Activated CD4-positive, alpha-beta memory T cell treated with anti-CD3 and anti-CD28 coated beads for 36 hours (primary cell): ENCODE results near the gene RPP40. TPM values are rescaled to one million over a fixed set of nuclear protein-coding genes. Genes with fewer than 3 reads are reported as not detected.
"Not testable (repeated sequence)": the region's sequence is repeated elsewhere in the genome, so short reads cannot be mapped to it uniquely, and the experiment has no call there.

Experiments
- CTCF ChIA-PET: fragments of 350-600 bp; sonication (Branson Sonifier 250); formaldehyde crosslinking; loops from one replicate; lab custom pipeline; 2021; ENCODE audit warnings: antibody characterized with exemption, inconsistent platforms; lab: Charles Lee
- POLR2A ChIA-PET: fragments of 350-600 bp; sonication (Branson Sonifier 250); formaldehyde crosslinking; loops from one replicate; lab custom pipeline; 2021; ENCODE audit warnings: antibody characterized with exemption; lab: Charles Lee
- DNase-seq: peaks from one replicate; pipeline ENCODE4 v3.0.0-alpha.2; 2020
- H3K27ac Mint-ChIP-seq: one replicate; pipeline ENCODE4 v1.8.0; 2021; ENCODE audit warnings: mixed read lengths
- H3K27me3 Mint-ChIP-seq: one replicate; pipeline ENCODE4 v1.8.0; 2021; ENCODE audit warnings: mixed read lengths
- H3K36me3 Mint-ChIP-seq: one replicate; pipeline ENCODE4 v1.8.0; 2021; ENCODE audit warnings: mixed read lengths
- H3K4me1 Mint-ChIP-seq: one replicate; pipeline ENCODE4 v1.8.0; 2021; ENCODE audit warnings: low read depth, mixed read lengths
- H3K4me3 Mint-ChIP-seq: one replicate; pipeline ENCODE4 v1.8.0; 2021; ENCODE audit warnings: mild to moderate bottlenecking, mixed read lengths
- H3K9me3 Mint-ChIP-seq: one replicate; pipeline ENCODE4 v1.8.0; 2021; ENCODE audit warnings: mixed read lengths
- intact Hi-C: fragments of 100-400 bp; cut with micrococcal nuclease; formaldehyde crosslinking; loops from one replicate; pipeline ENCODE4 v1.15.1; 2023
- total RNA-seq, 2 experiments: library from RNA; stranded (reverse); gene quantifications; one replicate each; pipeline ENCODE4 v1.2.3, GENCODE V29; 2021

Gene RPP40
- total RNA-seq, 2 experiments from 2014 or later, result 6.0 to 6.4 TPM

GRCh38 chr6:5011346-5011745 lies 7.5 kb upstream of the RPP40 start:
- Mint-ChIP-seq H3K4me3 (no peak overlapping the region), H3K27ac (no peak overlapping the region), H3K9me3 (peaks cover 6% of the 10 kb centered on the region), H3K4me1 (no peaks in the 10 kb centered on the region), H3K27me3 (peaks cover 2% of the 10 kb centered on the region), H3K36me3 (peaks cover 2% of the 10 kb centered on the region)
- intact Hi-C loops, result no loop called here
- no peak for DNase-seq
- ChIA-PET POLR2A (no interaction called here), CTCF (no interaction called here)

GRCh38 chr6:5007531-5007930 lies 3.7 kb upstream of the RPP40 start:
- Mint-ChIP-seq H3K27ac (no peak overlapping the region), H3K4me1 (peaks cover 7% of the 10 kb centered on the region), H3K4me3 (no peak overlapping the region), H3K27me3 (no peaks in the 10 kb centered on the region), H3K9me3 (no peaks in the 10 kb centered on the region), H3K36me3 (no peaks in the 10 kb centered on the region)
- DNase-seq, result no peak
- ChIA-PET POLR2A (no interaction called here), CTCF (no interaction called here)
- intact Hi-C loops, result no loop called here

DNA sequence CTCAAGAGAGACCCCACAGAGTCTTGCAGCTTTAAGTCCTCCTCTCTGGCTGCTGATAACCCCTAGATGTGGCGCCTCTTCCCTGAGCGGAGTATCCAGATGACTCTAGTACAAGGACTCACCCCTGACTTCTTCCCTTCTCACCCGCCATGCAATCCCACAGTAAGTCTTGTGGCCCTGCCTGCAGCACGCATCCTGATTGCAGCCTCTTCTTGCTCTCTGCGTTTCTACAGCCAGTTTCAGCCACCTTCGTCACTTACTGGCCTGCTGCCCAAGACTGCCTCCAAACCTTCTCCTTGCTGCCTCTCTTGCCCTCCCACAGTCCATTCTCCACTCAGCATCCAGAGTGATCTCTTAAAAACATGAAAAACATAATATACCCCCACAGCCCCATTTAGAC lies 2.4 kb upstream of the RPP40 start:
- CTCF ChIA-PET, result interaction anchor here (0.6 kb wide), 2 partner anchors 40 to 424 kb away, joined by 3 read pairs; no protein-coding TSS in a partner anchor
- intact Hi-C loops, result no loop called here
- POLR2A ChIA-PET, result no interaction called here

DNA sequence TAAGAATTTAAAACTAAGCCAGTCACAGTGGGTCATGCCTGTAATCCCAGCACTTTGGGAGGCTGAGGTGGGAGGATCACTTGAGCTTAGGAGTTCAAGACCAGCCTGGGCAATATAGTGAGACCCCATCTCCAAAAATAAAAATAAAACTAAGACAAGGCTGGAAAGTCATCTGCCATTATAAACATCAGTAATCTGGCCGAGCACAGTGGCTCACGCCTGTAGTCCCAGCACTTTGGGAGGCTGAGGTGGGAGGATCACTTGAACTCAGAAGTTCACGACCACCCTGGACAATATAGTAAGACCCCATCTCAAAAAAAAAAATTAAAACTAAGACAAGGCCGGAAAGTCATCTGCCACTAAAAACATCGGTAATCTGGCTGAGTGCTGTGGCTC lies 1.2 kb upstream of the RPP40 start:
- H3K27ac Mint-ChIP-seq, H3K27me3 Mint-ChIP-seq, H3K9me3 Mint-ChIP-seq, H3K4me1 Mint-ChIP-seq, DNase-seq, POLR2A ChIA-PET, intact Hi-C loops: not testable (repeated sequence)
- H3K36me3 Mint-ChIP-seq, result peaks cover 10% of the 10 kb centered on the region
- CTCF ChIA-PET, result interaction anchor here (1.4 kb wide), 1 partner anchor 15 kb away, joined by 3 read pairs; no protein-coding TSS in a partner anchor
- peak overlapping the region; percentile 16 for H3K4me3 Mint-ChIP-seq

More for the DNA sequence above, 2.4 kb upstream of the RPP40 start:
- H3K27me3 Mint-ChIP-seq, result no peaks in the 10 kb centered on the region
- H3K27ac Mint-ChIP-seq, result no peak overlapping the region
- peaks cover 6% of the 10 kb centered on the region for H3K36me3 Mint-ChIP-seq
- no peak overlapping the region for H3K4me3 Mint-ChIP-seq
- H3K4me1 Mint-ChIP-seq, result peaks cover 9% of the 10 kb centered on the region
- H3K9me3 Mint-ChIP-seq, result no peaks in the 10 kb centered on the region
- DNase-seq, result no peak

- Mint-ChIP-seq H3K36me3 (peaks cover 12% of the 10 kb centered on the region), H3K27ac (peak overlapping the region; percentile 95), H3K9me3 (no peaks in the 10 kb centered on the region), H3K4me1 (peaks cover 9% of the 10 kb centered on the region), H3K4me3 (peak overlapping the region; percentile 86), H3K27me3 (no peaks in the 10 kb centered on the region)
- no peak for DNase-seq
- POLR2A ChIA-PET, result interaction anchor here (1.2 kb wide), 1 partner anchor 256 kb away, joined by 4 read pairs; the partner anchor contains the start of gene LYRM4
- intact Hi-C loops, result loop anchor here (1.0 to 5.0 kb wide), 3 partner anchors 62 to 367 kb away; no protein-coding TSS in a partner anchor
- CTCF ChIA-PET, result interaction anchor here (1.0 to 2.0 kb wide), 3 partner anchors 14 to 62 kb away, joined by 3 to 14 read pairs (median 3); no protein-coding TSS in a partner anchor
Observed at GRCh38 chr6:5004373-5005037, 668 bp upstream of the RPP40 start.

DNA sequence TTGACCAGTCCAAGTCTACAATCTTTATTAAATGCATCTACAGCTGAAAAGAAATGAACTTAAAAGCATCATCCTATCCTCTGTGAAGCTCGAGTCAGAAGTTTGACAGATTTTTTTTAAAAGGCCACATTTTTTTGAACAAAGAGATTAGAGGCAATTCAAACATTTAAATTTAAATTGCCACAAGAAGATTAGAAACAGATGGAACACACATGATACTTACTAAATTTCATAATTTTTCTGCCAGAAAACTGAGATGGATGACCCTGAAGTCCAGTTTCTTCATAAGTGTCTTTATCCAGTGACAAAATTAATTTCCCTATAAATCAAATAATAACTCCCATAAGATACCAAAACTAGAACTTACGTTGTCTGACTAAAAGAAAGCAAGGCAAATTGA lies 4.3 kb downstream of the RPP40 start:
- DNase-seq, result no peak
- peaks cover 41% of the 10 kb centered on the region for H3K36me3 Mint-ChIP-seq
- H3K4me3 Mint-ChIP-seq, result no peak overlapping the region
- no peaks in the 10 kb centered on the region for H3K9me3 Mint-ChIP-seq
- intact Hi-C loops, result no loop called here
- H3K27ac Mint-ChIP-seq, result no peak overlapping the region
- CTCF ChIA-PET, result no interaction called here
- H3K4me1 Mint-ChIP-seq, result peaks cover 7% of the 10 kb centered on the region
- POLR2A ChIA-PET, result no interaction called here
- H3K27me3 Mint-ChIP-seq, result no peaks in the 10 kb centered on the region

- Mint-ChIP-seq H3K27me3 (no peaks in the 10 kb centered on the region), H3K9me3 (no peaks in the 10 kb centered on the region), H3K27ac (no peak overlapping the region), H3K4me3 (no peak overlapping the region), H3K36me3 (peaks cover 47% of the 10 kb centered on the region), H3K4me1 (peaks cover 4% of the 10 kb centered on the region)
- POLR2A ChIA-PET, result no interaction called here
- intact Hi-C loops, result no loop called here
- no peak for DNase-seq
- CTCF ChIA-PET, result no interaction called here
Observed at GRCh38 chr6:4997862-4998261, 6.0 kb downstream of the RPP40 start.

- no peak for DNase-seq
- Mint-ChIP-seq H3K4me1 (no peaks in the 10 kb centered on the region), H3K36me3 (peaks cover 52% of the 10 kb centered on the region), H3K9me3 (no peaks in the 10 kb centered on the region), H3K27me3 (no peaks in the 10 kb centered on the region), H3K27ac (no peak overlapping the region), H3K4me3 (no peak overlapping the region)
- ChIA-PET CTCF (no interaction called here), POLR2A (no interaction called here)
- intact Hi-C loops, result no loop called here
Observed at GRCh38 chr6:4994741-4995140, 9.1 kb downstream of the RPP40 start.

DNA sequence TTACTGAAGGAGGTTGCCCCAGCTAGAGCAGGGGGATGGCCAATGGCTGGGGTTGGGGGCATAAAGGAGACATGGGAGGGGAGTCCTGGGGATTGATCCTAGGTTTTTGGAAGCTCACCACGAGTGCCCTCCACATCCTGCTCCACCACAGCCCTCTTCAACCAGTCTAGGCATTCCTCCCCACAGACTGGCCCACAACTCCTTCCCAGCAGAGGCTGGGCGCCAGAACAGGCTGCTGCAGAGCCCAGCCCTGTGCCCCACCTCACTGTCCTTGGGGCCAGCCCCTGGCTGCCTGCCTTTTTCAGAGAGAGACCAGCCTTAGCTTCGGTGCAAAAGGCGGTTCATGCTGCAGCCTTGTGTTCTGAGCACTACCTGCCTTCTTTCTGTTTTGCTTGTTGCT lies 16.4 kb downstream of the RPP40 start:
- no peak overlapping the region for H3K4me3 Mint-ChIP-seq
- no peaks in the 10 kb centered on the region for H3K9me3 Mint-ChIP-seq
- ChIA-PET CTCF (no interaction called here), POLR2A (no interaction called here)
- no peak for DNase-seq
- peaks cover 2% of the 10 kb centered on the region for H3K27me3 Mint-ChIP-seq
- peaks cover 14% of the 10 kb centered on the region for H3K36me3 Mint-ChIP-seq
- H3K27ac Mint-ChIP-seq, result no peak overlapping the region
- H3K4me1 Mint-ChIP-seq, result no peaks in the 10 kb centered on the region
- intact Hi-C loops, result no loop called here

DNA sequence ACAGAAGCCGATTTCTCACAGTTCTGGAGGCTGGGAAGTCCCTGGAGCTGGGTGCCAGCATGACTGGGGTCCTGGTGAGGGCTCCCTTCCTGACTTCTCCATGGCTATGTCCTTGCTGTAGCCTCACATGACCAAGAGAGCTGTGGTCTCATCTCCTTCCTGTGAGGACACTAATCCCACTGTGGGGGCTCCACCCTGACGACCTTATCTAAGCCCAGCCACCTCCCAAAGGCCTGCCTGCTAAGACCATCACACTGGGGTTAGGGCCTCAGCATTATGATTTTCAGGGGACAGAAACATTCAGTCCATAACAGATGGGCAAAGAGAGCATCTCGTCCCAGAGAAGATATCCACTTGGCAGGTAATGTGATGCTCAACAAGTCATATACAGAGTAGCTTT lies 16.8 kb downstream of the RPP40 start:
- H3K4me1 Mint-ChIP-seq, result no peaks in the 10 kb centered on the region
- intact Hi-C loops, result no loop called here
- ChIA-PET CTCF (no interaction called here), POLR2A (no interaction called here)
- no peak overlapping the region for H3K27ac Mint-ChIP-seq
- H3K9me3 Mint-ChIP-seq, result no peaks in the 10 kb centered on the region
- DNase-seq, result no peak
- H3K27me3 Mint-ChIP-seq, result peaks cover 2% of the 10 kb centered on the region
- peaks cover 12% of the 10 kb centered on the region for H3K36me3 Mint-ChIP-seq
- no peak overlapping the region for H3K4me3 Mint-ChIP-seq

- Mint-ChIP-seq H3K27ac (no peak overlapping the region), H3K36me3 (peaks cover 5% of the 10 kb centered on the region), H3K27me3 (peaks cover 2% of the 10 kb centered on the region), H3K4me1 (no peaks in the 10 kb centered on the region), H3K4me3 (no peak overlapping the region), H3K9me3 (peaks cover 22% of the 10 kb centered on the region)
- CTCF ChIA-PET, result no interaction called here
- intact Hi-C loops, result no loop called here
- POLR2A ChIA-PET, result no interaction called here
- DNase-seq, result no peak
Observed at GRCh38 chr6:4983322-4983721, 20.5 kb downstream of the RPP40 start.

DNA sequence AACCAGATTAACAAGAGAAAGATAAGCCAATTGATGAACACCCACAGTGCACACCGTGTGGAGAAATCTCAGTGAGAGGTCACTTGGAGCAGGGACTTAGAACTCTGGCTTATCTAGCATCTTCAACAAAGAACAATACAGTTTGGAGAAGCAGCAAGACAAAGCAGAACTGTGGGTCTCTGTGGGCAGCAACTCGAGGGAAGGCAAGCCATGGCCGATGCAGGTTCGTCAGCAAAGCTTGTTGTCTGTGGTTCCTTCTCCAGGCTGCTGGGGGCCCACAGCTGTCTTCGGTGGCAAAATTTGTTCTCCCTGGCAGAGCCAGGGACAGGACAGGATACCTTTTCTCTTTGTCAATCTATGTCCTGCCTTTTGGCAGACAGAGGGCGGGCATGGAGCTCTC lies 22.1 kb downstream of the RPP40 start:
- Mint-ChIP-seq H3K9me3 (peaks cover 26% of the 10 kb centered on the region), H3K4me3 (no peak overlapping the region), H3K4me1 (no peaks in the 10 kb centered on the region), H3K27me3 (peaks cover 5% of the 10 kb centered on the region), H3K27ac (no peak overlapping the region), H3K36me3 (peaks cover 5% of the 10 kb centered on the region)
- ChIA-PET CTCF (no interaction called here), POLR2A (no interaction called here)
- intact Hi-C loops, result no loop called here
- no peak for DNase-seq

GRCh38 chr6:4979426-4979825 lies 24.4 kb downstream of the RPP40 start:
- Mint-ChIP-seq H3K36me3 (peaks cover 3% of the 10 kb centered on the region), H3K9me3 (peaks cover 30% of the 10 kb centered on the region), H3K4me3 (no peak overlapping the region), H3K27ac (no peak overlapping the region), H3K4me1 (no peaks in the 10 kb centered on the region), H3K27me3 (peaks cover 5% of the 10 kb centered on the region)
- POLR2A ChIA-PET, result no interaction called here
- DNase-seq, result no peak
- CTCF ChIA-PET, result no interaction called here
- intact Hi-C loops, result no loop called here
